Kidney (tissue), 14 donors: ENCODE results near the gene UQCR11. TPM values are rescaled to one million over a fixed set of nuclear protein-coding genes. Genes with fewer than 3 reads are reported as not detected.

Experiments used
- DNase-seq, 5 donors: peaks; one replicate each; pipeline ENCODE4 v3.0.0-alpha.2; 2013 to 2020
- FAIRE-seq: peaks from 2 replicates; lab custom pipeline; 2012; peaks lifted over from hg19 to GRCh38; lab: Jason Lieb, UNC
- H3K27ac ChIP-seq, 2 donors: one replicate each; pipeline ENCODE4 v1.7.0; 2013; ENCODE audit warnings: low read depth in 2 of 2, low read length in 2 of 2, inconsistent platforms in 1 of 2
- H3K27me3 ChIP-seq: one replicate; pipeline ENCODE4 v1.7.1; 2013; ENCODE audit warnings: low read length, inconsistent platforms; ENCODE audit not compliant: control insufficient read depth, insufficient read depth
- H3K36me3 ChIP-seq, 3 donors: one replicate each; pipeline versions ENCODE4 v1.7.0 to v1.7.1; 2013; ENCODE audit warnings: low read length in 3 of 3, control low read depth in 1 of 3, inconsistent platforms in 1 of 3; ENCODE audit not compliant: insufficient read depth in 3 of 3, control insufficient read depth in 2 of 3
- H3K4me1 ChIP-seq, 3 donors: one replicate each; pipeline versions ENCODE4 v1.7.0 to v1.7.1; 2013; ENCODE audit warnings: low read length in 3 of 3, inconsistent platforms in 1 of 3, low read depth in 1 of 3; ENCODE audit not compliant: control insufficient read depth in 2 of 3, insufficient read depth in 2 of 3
- H3K4me3 ChIP-seq, 3 donors: one replicate each; pipeline versions ENCODE4 v1.7.0 to v1.8.1; 2013; ENCODE audit warnings: low read length in 3 of 3, control low read depth in 1 of 3, inconsistent platforms in 1 of 3
- H3K9ac ChIP-seq, 3 donors: one replicate each; pipeline versions ENCODE4 v1.7.0 to v1.7.1; 2013; ENCODE audit warnings: low read length in 3 of 3, control low read depth in 1 of 3, inconsistent platforms in 1 of 3
- H3K9me3 ChIP-seq, 3 donors: one replicate each; pipeline versions ENCODE4 v1.7.0 to v1.7.1; 2013; ENCODE audit warnings: low read length in 3 of 3, control low read depth in 1 of 3, inconsistent platforms in 1 of 3; ENCODE audit not compliant: control insufficient read depth in 2 of 3, insufficient read depth in 1 of 3
- intact Hi-C: fragments of 100-400 bp; cut with DNase I; formaldehyde crosslinking; loops from one replicate; pipeline ENCODE4 v1.11.1; 2022
- polyA plus RNA-seq: library from polyadenylated mRNA; stranded (reverse); fragments of 350-450 nt; fragmentation: Illumina TruSeq; extraction: RNeasy Lipid Tissue Mini Kit (QIAGEN cat#74804); gene quantifications from one replicate; pipeline ENCODE4 v1.2.3, GENCODE V29; 2014; ENCODE audit warnings: low read depth, low replicate concordance; ENCODE audit not compliant: insufficient read depth
- total RNA-seq: library from RNA; stranded (reverse); fragmentation: NEBNext Ultra II Directional; extraction: Animal tissue kit (Norgen Biotek cat#: 25700); gene quantifications from one replicate; pipeline ENCODE4 v1.2.1, GENCODE V29; 2021
- TF ChIP-seq, protein P1 (sequence below): IDR thresholded peaks from 3 replicates; pipeline ENCODE4 v1.5.1; 2012; ENCODE audit warnings: mild to moderate bottlenecking, moderate library complexity, borderline replicate concordance; ENCODE audit not compliant: insufficient read depth; ENCODE audit errors: extremely low read depth
- donor health status: control.
- donor health status: control.
- donor health status: control.
- donor health status: control.
- donor health status: control.
- donor health status: DM: yes; HTN: yes; CAD: no.
- donor health status: Normal renal cell carcinoma (clear cell type).

UQCR11 gene
- total and polyA plus RNA-seq, 2 donors from 2014 or later = 200 to 777 TPM

DNA sequence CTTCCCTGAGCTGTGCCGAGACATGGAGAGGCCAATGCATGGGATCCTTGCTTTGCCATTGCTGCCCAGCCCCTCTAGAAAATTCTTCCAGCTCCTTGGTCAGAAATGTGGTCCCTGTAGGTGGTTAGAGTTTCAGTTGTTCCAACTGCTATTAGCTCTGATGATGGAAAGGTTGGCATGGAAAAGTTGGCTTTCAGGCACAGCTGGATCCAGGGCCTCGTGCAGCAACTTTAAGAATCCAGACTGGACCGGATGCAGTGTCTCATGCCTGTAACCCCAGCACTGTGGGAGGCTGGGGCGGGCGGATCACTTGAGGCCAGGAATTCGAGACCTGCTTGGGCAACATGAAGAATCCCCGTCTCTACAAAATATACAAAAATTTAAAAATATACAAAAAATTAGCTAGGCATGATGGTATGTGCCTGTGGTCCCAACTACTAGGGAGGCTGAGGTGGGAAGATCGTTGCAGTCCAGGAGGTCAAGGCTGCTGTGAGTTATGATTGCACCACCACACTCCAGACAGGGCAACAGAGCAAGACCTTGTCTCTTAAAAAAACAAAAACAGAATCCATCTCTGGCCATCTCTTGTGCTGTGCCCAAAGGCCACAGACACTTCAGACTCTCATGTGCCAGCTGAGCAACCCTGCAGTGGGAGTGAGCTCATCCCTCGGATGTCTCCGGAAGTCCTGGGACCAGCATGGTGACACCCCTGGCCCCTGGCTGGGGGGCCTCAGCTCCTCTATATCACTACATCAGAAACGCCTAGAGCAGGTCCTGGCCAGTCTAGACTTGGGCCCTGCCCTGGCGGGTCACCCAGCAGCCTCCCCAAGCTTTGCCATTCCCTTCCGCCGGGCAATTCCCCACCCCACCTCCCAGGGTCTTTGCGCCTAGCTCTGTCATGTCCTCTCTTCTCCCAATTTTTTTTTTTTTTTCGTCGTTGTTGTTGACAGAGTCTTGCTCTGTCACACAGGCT is 53.9 kb downstream of the UQCR11 start:
- no peak for DNase-seq
- no peak for FAIRE-seq
- H3K4me3 ChIP-seq = no peak overlapping the region
- no peaks in the 10 kb centered on the region for H3K36me3 ChIP-seq
- intact Hi-C loops = no loop called here
- no peak overlapping the region for H3K27ac ChIP-seq
- H3K4me1 ChIP-seq = no peaks in the 10 kb centered on the region
- TF ChIP-seq, protein P1, sequence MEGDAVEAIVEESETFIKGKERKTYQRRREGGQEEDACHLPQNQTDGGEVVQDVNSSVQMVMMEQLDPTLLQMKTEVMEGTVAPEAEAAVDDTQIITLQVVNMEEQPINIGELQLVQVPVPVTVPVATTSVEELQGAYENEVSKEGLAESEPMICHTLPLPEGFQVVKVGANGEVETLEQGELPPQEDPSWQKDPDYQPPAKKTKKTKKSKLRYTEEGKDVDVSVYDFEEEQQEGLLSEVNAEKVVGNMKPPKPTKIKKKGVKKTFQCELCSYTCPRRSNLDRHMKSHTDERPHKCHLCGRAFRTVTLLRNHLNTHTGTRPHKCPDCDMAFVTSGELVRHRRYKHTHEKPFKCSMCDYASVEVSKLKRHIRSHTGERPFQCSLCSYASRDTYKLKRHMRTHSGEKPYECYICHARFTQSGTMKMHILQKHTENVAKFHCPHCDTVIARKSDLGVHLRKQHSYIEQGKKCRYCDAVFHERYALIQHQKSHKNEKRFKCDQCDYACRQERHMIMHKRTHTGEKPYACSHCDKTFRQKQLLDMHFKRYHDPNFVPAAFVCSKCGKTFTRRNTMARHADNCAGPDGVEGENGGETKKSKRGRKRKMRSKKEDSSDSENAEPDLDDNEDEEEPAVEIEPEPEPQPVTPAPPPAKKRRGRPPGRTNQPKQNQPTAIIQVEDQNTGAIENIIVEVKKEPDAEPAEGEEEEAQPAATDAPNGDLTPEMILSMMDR = no peak
- no peaks in the 10 kb centered on the region for H3K9me3 ChIP-seq
- H3K9ac ChIP-seq = no peak overlapping the region
- H3K27me3 ChIP-seq = no peaks in the 10 kb centered on the region

GRCh38 chr19:1549332-1549945 is 55.8 kb downstream of the UQCR11 start:
- TF ChIP-seq, protein P1 = no peak
- Histone ChIP-seq H3K27me3 (peaks cover 3% of the 10 kb centered on the region), H3K27ac (no peak overlapping the region), H3K4me1 (no peaks in the 10 kb centered on the region), H3K4me3 (no peak overlapping the region), H3K9ac (no peak overlapping the region), H3K9me3 (no peaks in the 10 kb centered on the region), H3K36me3 (no peaks in the 10 kb centered on the region)
- no peak for FAIRE-seq
- intact Hi-C loops = loop anchor here (5.0 to 10.0 kb wide), 2 partner anchors 125 to 218 kb away; no protein-coding TSS in a partner anchor
- DNase-seq = no peak

Other genes starting within 250 kb of the UQCR11 start
- gene NDUFS7, start 221.6 kb downstream of the UQCR11 start, total RNA-seq = 85.5 TPM
- gene NDUFS7, start 221.6 kb downstream of the UQCR11 start, polyA plus RNA-seq = 265 TPM
- 16.3 TPM for gene GAMT, start 203.9 kb downstream of the UQCR11 start, total RNA-seq
- gene GAMT, start 203.9 kb downstream of the UQCR11 start, polyA plus RNA-seq = 209 TPM
- 98.5 TPM for gene DAZAP1, start 197.9 kb downstream of the UQCR11 start, total RNA-seq
- gene DAZAP1, start 197.9 kb downstream of the UQCR11 start, polyA plus RNA-seq = 47.7 TPM
- 893 TPM for gene RPS15, start 167.1 kb downstream of the UQCR11 start, total RNA-seq
- 1,823 TPM for gene RPS15, start 167.1 kb downstream of the UQCR11 start, polyA plus RNA-seq
- 0.25 TPM for gene APC2, start 155.3 kb downstream of the UQCR11 start, total RNA-seq
- gene APC2, start 155.3 kb downstream of the UQCR11 start, polyA plus RNA-seq = not detected
- gene C19orf25, start 126.2 kb downstream of the UQCR11 start, total RNA-seq = 32.5 TPM
- gene C19orf25, start 126.2 kb downstream of the UQCR11 start, polyA plus RNA-seq = 50.9 TPM
- gene PCSK4, start 115.1 kb downstream of the UQCR11 start, total RNA-seq = 5.3 TPM
- 5.5 TPM for gene PCSK4, start 115.1 kb downstream of the UQCR11 start, polyA plus RNA-seq
- 9.6 TPM for gene REEP6, start 114.3 kb downstream of the UQCR11 start, total RNA-seq
- gene REEP6, start 114.3 kb downstream of the UQCR11 start, polyA plus RNA-seq = 60.0 TPM
- 4.6 TPM for gene ADAMTSL5, start 92.4 kb downstream of the UQCR11 start, total RNA-seq
- 1.4 TPM for gene ADAMTSL5, start 92.4 kb downstream of the UQCR11 start, polyA plus RNA-seq
- gene PLK5, start 81.4 kb downstream of the UQCR11 start, total RNA-seq = not detected
- gene PLK5, start 81.4 kb downstream of the UQCR11 start, polyA plus RNA-seq = not detected
- gene MEX3D, start 37.1 kb downstream of the UQCR11 start, total RNA-seq = 19.3 TPM
- 5.4 TPM for gene MEX3D, start 37.1 kb downstream of the UQCR11 start, polyA plus RNA-seq
- gene MBD3, start 12.6 kb downstream of the UQCR11 start, total RNA-seq = 62.5 TPM
- 76.1 TPM for gene MBD3, start 12.6 kb downstream of the UQCR11 start, polyA plus RNA-seq
- 50.2 TPM for gene TCF3, start 47.2 kb upstream of the UQCR11 start, total RNA-seq
- gene TCF3, start 47.2 kb upstream of the UQCR11 start, polyA plus RNA-seq = 20.3 TPM
- not detected for gene ONECUT3, start 148.0 kb upstream of the UQCR11 start, total RNA-seq
- gene ONECUT3, start 148.0 kb upstream of the UQCR11 start, polyA plus RNA-seq = not detected
- 3.6 TPM for gene ATP8B3, start 206.8 kb upstream of the UQCR11 start, total RNA-seq
- 0.24 TPM for gene ATP8B3, start 206.8 kb upstream of the UQCR11 start, polyA plus RNA-seq
- gene REXO1, start 243.0 kb upstream of the UQCR11 start, total RNA-seq = 36.8 TPM
- gene REXO1, start 243.0 kb upstream of the UQCR11 start, polyA plus RNA-seq = 12.1 TPM